ENCODE data around the gene HTR2B. TPM values are rescaled to one million over a fixed set of nuclear protein-coding genes. Genes with fewer than 3 reads are reported as not detected.
A peak's percentile ranks its signal among the peaks of the same experiment; 100 is the strongest.

The HTR2B gene
- total and polyA plus RNA-seq, 2 of the 13 experiments (the other 11 are each of a cell fraction or from before 2014, with no cell fraction given) = 0.08 TPM; not detected in 1

- intact Hi-C loops (cut with micrococcal nuclease; ENCODE audit: unreplicated experiment) = loop anchor here (5.0 to 10.0 kb wide), 2 partner anchors 133 to 195 kb away; partner anchors contain the start of gene ITM2C
- in situ Hi-C loops (cut with HindIII; ENCODE audit: extremely low pct_ligation_motif_present, low pct_unique_long_range_greater_than_20kb) = no loop called here
- Histone ChIP-seq H3K36me3 (replicated peaks in 1 of 2; ENCODE audit: control insufficient read depth in 1 of 2, insufficient read depth in 2 of 2, low read length in 2 of 2) (peaks cover 13 to 41% of the 10 kb centered on the region in 2 experiments), H3K9me3 (ENCODE audit: low read length) (no peaks in the 10 kb centered on the region), H3K27ac (ENCODE audit: extremely low read length, insufficient read depth, low read length) (peak overlapping the region; percentile 8), H2AFZ (ENCODE audit: low read length) (no peak overlapping the region), H3K79me2 (ENCODE audit: insufficient read depth, low read length) (peaks cover 52% of the 10 kb centered on the region), H3K27me3 (ENCODE audit: control insufficient read depth in 1 of 2, insufficient read depth in 2 of 2, low read length in 2 of 2) (no peaks in the 10 kb centered on the region; a peak in 1 of 5 replicates), H3K4me2 (ENCODE audit: low read depth, low read length) (peak overlapping the region; percentile 85), H3K9ac (ENCODE audit: insufficient read depth, low read depth, low read length) (no peak overlapping the region), H3K4me3 (replicated peaks in 1 of 3; ENCODE audit: insufficient read depth in 1 of 3, low read depth in 2 of 3, low read length in 3 of 3) (no peak overlapping the region), H4K20me1 (ENCODE audit: insufficient read depth, low read length) (peaks cover 19% of the 10 kb centered on the region; the same call in 1 of the 2 replicates), H3K4me1 (ENCODE audit: insufficient read depth, low read length) (peaks cover 37% of the 10 kb centered on the region)
- TF ChIP-seq JUNB (CRISPR knock-in tag; IDR thresholded peaks at IDR 0.05; ENCODE audit: borderline replicate concordance) (no peak), ZMYM4 (CRISPR knock-in tag; IDR thresholded peaks at IDR 0.05) (no peak), ATF1 (CRISPR knock-in tag; IDR thresholded peaks at IDR 0.05) (no peak), ZNF276 (CRISPR knock-in tag; IDR thresholded peaks at IDR 0.05; ENCODE audit: low read depth) (no peak), ZNF580 (CRISPR knock-in tag; IDR thresholded peaks at IDR 0.05; ENCODE audit: borderline replicate concordance, low read depth) (no peak), GMEB1 (CRISPR knock-in tag; IDR thresholded peaks at IDR 0.05; ENCODE audit: borderline replicate concordance) (no peak), SOX6 (IDR thresholded peaks at IDR 0.05) (no peak), SOX6 (CRISPR knock-in tag; IDR thresholded peaks at IDR 0.05) (no peak), ZNF589 (CRISPR knock-in tag; conservative IDR thresholded peaks at IDR 0.05) (no peak), HOMEZ (CRISPR knock-in tag; IDR thresholded peaks at IDR 0.05; ENCODE audit: low read depth) (no peak), KAT8 (CRISPR knock-in tag; IDR thresholded peaks at IDR 0.05) (no peak), PATZ1 (CRISPR knock-in tag; IDR thresholded peaks at IDR 0.05) (no peak), ARNTL (CRISPR knock-in tag; IDR thresholded peaks at IDR 0.05) (no peak), ZNF773 (CRISPR knock-in tag; IDR thresholded peaks at IDR 0.05; ENCODE audit: borderline replicate concordance) (no peak), ONECUT2 (CRISPR knock-in tag; IDR thresholded peaks at IDR 0.05) (no peak), RAD21 (CRISPR knock-in tag; IDR thresholded peaks at IDR 0.05) (no peak), NFATC3 (CRISPR knock-in tag; IDR thresholded peaks at IDR 0.05) (no peak), ZFX (CRISPR knock-in tag; IDR thresholded peaks at IDR 0.05; ENCODE audit: low read depth) (no peak)
- DNase-seq (ENCODE audit: low spot score) = no peak
- BruUV-seq (replicated peaks) = no TSS peak
- FAIRE-seq = no peak
- ChIA-PET CTCF (ENCODE audit: low intra/inter-chr PET ratio, low total read pairs) (no interaction called here), POLR2A (no interaction called here)
- no peak for ATAC-seq
- 89% methylated on average over 2 of the region's 2 CpGs for WGBS (ENCODE audit: low lambda C conversion rate)
Observed at GRCh38 chr2:231059756-231060155, 65.1 kb downstream of the HTR2B start.

Data from HepG2 (cell line).